ENCODE data around the gene KBTBD6. TPM values are rescaled to one million over a fixed set of nuclear protein-coding genes. Genes with fewer than 3 reads are reported as not detected.
A peak's percentile ranks its signal among the peaks of the same experiment; 100 is the strongest.

Gene KBTBD6
- 1 to 10 TPM; 2.4 to 6.0 (median 5.6) TPM for total RNA-seq
- 1 to 10 TPM; 2.0 to 7.6 (median 2.5) TPM for polyA plus RNA-seq
- long read RNA-seq, donor 1, full-length matches to known transcripts: 3 of 3 reads
- long read RNA-seq, donor 1, partial matches to known transcripts: 0 of 3 reads
- long read RNA-seq, donor 1, other reads (novel, unspliced or antisense): 0 of 3 reads
- long read RNA-seq, donor 2, full-length matches to known transcripts: 13 of 13 reads
- long read RNA-seq, donor 2, partial matches to known transcripts: 0 of 13 reads
- long read RNA-seq, donor 2, other reads (novel, unspliced or antisense): 0 of 13 reads

GRCh38 chr13:41132512-41133152, at the start of gene KBTBD6:
Gene KBTBD6, minus strand, starts transcription at chr13:41132802. Its CDS starts 291 bp downstream, at chr13:41132511.
- ATAC-seq: peak; percentile 98 to 99 (median 98)
- H3K9me3 ChIP-seq: no peaks in the 10 kb centered on the region
- peaks cover 30% of the 10 kb centered on the region for H3K4me1 ChIP-seq
- peak; percentile 98 for DNase-seq
- H3K27me3 ChIP-seq (ENCODE audit: insufficient read depth in 3 of 3, low read length in 2 of 3): no peaks in the 10 kb centered on the region
- H3K27ac ChIP-seq: peak within 1 kb of the TSS; percentile 90
- TF ChIP-seq, protein P1, sequence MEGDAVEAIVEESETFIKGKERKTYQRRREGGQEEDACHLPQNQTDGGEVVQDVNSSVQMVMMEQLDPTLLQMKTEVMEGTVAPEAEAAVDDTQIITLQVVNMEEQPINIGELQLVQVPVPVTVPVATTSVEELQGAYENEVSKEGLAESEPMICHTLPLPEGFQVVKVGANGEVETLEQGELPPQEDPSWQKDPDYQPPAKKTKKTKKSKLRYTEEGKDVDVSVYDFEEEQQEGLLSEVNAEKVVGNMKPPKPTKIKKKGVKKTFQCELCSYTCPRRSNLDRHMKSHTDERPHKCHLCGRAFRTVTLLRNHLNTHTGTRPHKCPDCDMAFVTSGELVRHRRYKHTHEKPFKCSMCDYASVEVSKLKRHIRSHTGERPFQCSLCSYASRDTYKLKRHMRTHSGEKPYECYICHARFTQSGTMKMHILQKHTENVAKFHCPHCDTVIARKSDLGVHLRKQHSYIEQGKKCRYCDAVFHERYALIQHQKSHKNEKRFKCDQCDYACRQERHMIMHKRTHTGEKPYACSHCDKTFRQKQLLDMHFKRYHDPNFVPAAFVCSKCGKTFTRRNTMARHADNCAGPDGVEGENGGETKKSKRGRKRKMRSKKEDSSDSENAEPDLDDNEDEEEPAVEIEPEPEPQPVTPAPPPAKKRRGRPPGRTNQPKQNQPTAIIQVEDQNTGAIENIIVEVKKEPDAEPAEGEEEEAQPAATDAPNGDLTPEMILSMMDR (IDR thresholded peaks at IDR 0.05): no peak
- H3K36me3 ChIP-seq (ENCODE audit: insufficient read depth in 1 of 2, low read depth in 1 of 2): peaks cover 0 to 4% of the 10 kb centered on the region in 2 donors
- 0% methylated on average over 43 to 45 of the region's 45 CpGs for WGBS, 3 donors
- intact Hi-C loops (cut with DNase I): loop anchor here (1.0 to 10.0 kb wide), 4 partner anchors 62 to 70 kb away; partner anchors contain the start of genes WBP4 (in 2 of the 2) and KBTBD7 (in 1 of the 2)
- H3K4me3 ChIP-seq: peak within 1 kb of the TSS; percentile 85

GRCh38 chr13:41182231-41182630, 49.6 kb upstream of the KBTBD6 start:
- TF ChIP-seq, protein P1 (IDR thresholded peaks at IDR 0.05): no peak
- no peaks in the 10 kb centered on the region for H3K36me3 ChIP-seq (ENCODE audit: insufficient read depth in 1 of 2, low read depth in 1 of 2)
- DNase-seq (no peak), ATAC-seq (no peak)
- H3K4me3 ChIP-seq: no peak overlapping the region
- no peaks in the 10 kb centered on the region for H3K27me3 ChIP-seq (ENCODE audit: insufficient read depth in 3 of 3, low read length in 2 of 3)
- H3K27ac ChIP-seq: no peak overlapping the region
- no peaks in the 10 kb centered on the region for H3K4me1 ChIP-seq
- no peaks in the 10 kb centered on the region for H3K9me3 ChIP-seq
- intact Hi-C loops (cut with DNase I): loop anchor here in 1 of 2 donors (5.0 kb wide), 1 partner anchor 45 kb away; no protein-coding TSS in a partner anchor

DNA sequence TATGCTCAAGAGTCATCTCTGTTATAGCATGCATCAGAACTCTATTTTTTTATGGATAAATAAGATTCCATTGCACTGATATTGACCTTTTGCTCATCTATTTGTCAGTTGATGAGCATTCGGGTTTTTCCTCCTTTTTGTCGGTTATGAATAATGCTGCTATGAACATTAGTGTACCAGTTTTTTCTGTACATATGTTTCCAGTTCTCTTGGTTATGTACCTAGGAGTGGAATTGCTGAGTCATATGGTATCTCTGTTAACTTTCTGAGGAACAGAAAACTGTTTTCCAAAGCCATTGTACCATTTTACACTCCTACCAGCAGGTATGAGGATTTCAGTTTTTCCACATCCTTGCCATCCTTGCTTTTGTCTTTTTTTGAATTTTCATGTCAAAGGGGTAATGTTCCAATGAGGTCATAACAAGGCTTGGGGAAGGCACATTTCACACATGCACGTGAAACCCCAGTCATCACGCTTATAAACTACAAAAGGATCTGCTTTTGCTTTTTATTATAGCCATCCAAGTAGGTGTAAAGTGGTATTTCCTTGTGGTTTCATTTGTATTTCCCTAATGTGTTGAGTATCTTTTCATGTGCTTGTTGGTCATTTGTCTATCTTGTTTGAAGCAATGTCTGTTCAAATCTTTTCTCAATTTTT, 47.1 kb upstream of the KBTBD6 start:
- H3K4me1 ChIP-seq: no peaks in the 10 kb centered on the region
- H3K27ac ChIP-seq: no peak overlapping the region
- H3K4me3 ChIP-seq: no peak overlapping the region
- H3K36me3 ChIP-seq (ENCODE audit: insufficient read depth in 1 of 2, low read depth in 1 of 2): no peaks in the 10 kb centered on the region
- intact Hi-C loops (cut with DNase I): loop anchor here in 1 of 2 donors (5.0 kb wide), 1 partner anchor 42 kb away; no protein-coding TSS in a partner anchor
- H3K9me3 ChIP-seq: peaks cover under 1% of the 10 kb centered on the region
- DNase-seq (no peak), ATAC-seq (no peak)
- H3K27me3 ChIP-seq (ENCODE audit: insufficient read depth in 3 of 3, low read length in 2 of 3): no peaks in the 10 kb centered on the region
- WGBS, 3 donors: 62 to 71% (median 70%) methylated on average over 4 of the region's 4 CpGs
- TF ChIP-seq, protein P1 (IDR thresholded peaks at IDR 0.05): no peak

GRCh38 chr13:41178040-41178439, 45.4 kb upstream of the KBTBD6 start:
- Histone ChIP-seq H3K36me3 (ENCODE audit: insufficient read depth in 1 of 2, low read depth in 1 of 2) (no peaks in the 10 kb centered on the region), H3K4me1 (no peaks in the 10 kb centered on the region), H3K4me3 (no peak overlapping the region), H3K27me3 (ENCODE audit: insufficient read depth in 3 of 3, low read length in 2 of 3) (no peaks in the 10 kb centered on the region), H3K27ac (no peak overlapping the region), H3K9me3 (peaks cover 4% of the 10 kb centered on the region)
- no peak for ATAC-seq
- intact Hi-C loops (cut with DNase I): no loop called here
- 77 to 81% (median 80%) methylated on average over 7 of the region's 7 CpGs for WGBS, 3 donors
- TF ChIP-seq, protein P1 (IDR thresholded peaks at IDR 0.05): no peak
- no peak for DNase-seq

All from psoas muscle (tissue), 8 donors.